OCI-LY7 (cell line): ENCODE measurements around the gene CALY. TPM values are rescaled to one million over a fixed set of nuclear protein-coding genes. Genes with fewer than 3 reads are reported as not detected.

Experiments
- BruUV-seq: library from RNA; stranded (reverse); fragments of 400-500 nt; replicated peaks from 2 replicates; lab custom pipeline; 2021; lab: Mats Ljungman, UMichigan
- CTCF ChIA-PET: fragments of 300-600 bp; sonication (Branson Sonifier 250); formaldehyde crosslinking; loops from one replicate; lab custom pipeline; 2022; ENCODE audit warnings: antibody characterized with exemption; ENCODE audit not compliant: unreplicated experiment; lab: Charles Lee
- POLR2A ChIA-PET: fragments of 300-600 bp; sonication (Branson Sonifier 250); formaldehyde crosslinking; loops from one replicate; lab custom pipeline; 2022; ENCODE audit warnings: antibody characterized with exemption; lab: Charles Lee
- DNase-seq: peaks from one replicate; pipeline ENCODE4 v3.0.0-alpha.2; 2015; ENCODE audit warnings: low spot score
- H2AFZ ChIP-seq: fragments of 200-600 bp; sonication (generic), shearing (Covaris generic); 2 replicates; pipeline ENCODE4 v1.6.1; 2014; ENCODE audit warnings: mild to moderate bottlenecking, antibody characterized with exemption, low read length, moderate library complexity
- H3K27ac ChIP-seq: fragments of 200-600 bp; sonication (generic); 2 replicates; pipeline ENCODE4 v1.5.1; 2014; ENCODE audit warnings: mixed run types, low read depth, mild to moderate bottlenecking, moderate library complexity, low read length, inconsistent platforms; ENCODE audit not compliant: poor library complexity, severe bottlenecking
- H3K36me3 ChIP-seq: fragments of 200-600 bp; sonication (generic); 2 replicates; pipeline ENCODE4 v1.6.1; 2014; ENCODE audit warnings: mild to moderate bottlenecking, antibody characterized with exemption, low read length, moderate library complexity, mixed read lengths; ENCODE audit not compliant: insufficient read depth
- H3K4me1 ChIP-seq: fragments of 200-600 bp; sonication (generic); 2 replicates; pipeline ENCODE4 v1.5.1; 2014; ENCODE audit warnings: mild to moderate bottlenecking, low read length; ENCODE audit not compliant: insufficient read depth, poor library complexity, severe bottlenecking
- H3K4me2 ChIP-seq: fragments of 200-600 bp; sonication (generic); 2 replicates; pipeline ENCODE4 v1.6.1; 2014; ENCODE audit warnings: mild to moderate bottlenecking, low read length
- H3K4me3 ChIP-seq: fragments of 200-600 bp; sonication (generic); 2 replicates; pipeline ENCODE4 v1.5.1; 2014; ENCODE audit warnings: mild to moderate bottlenecking, low read depth, low read length; ENCODE audit not compliant: poor library complexity, severe bottlenecking
- H3K79me2 ChIP-seq: fragments of 200-600 bp; sonication (generic); 2 replicates; pipeline ENCODE4 v1.6.1; 2016; ENCODE audit warnings: low read depth, mild to moderate bottlenecking, low read length, moderate library complexity, mixed read lengths; ENCODE audit not compliant: insufficient read depth
- H3K9me2 ChIP-seq: fragments of 200-600 bp; sonication (generic); 2 replicates; pipeline ENCODE4 v1.6.1; 2016; ENCODE audit warnings: mild to moderate bottlenecking, low read length, mixed read lengths; ENCODE audit not compliant: insufficient read depth
- H3K9me3 ChIP-seq: fragments of 200-600 bp; sonication (generic); 2 replicates; pipeline ENCODE4 v1.6.1; 2014; ENCODE audit warnings: mild to moderate bottlenecking, mixed run types, low read length, mixed read lengths
- H4K20me1 ChIP-seq: fragments of 200-600 bp; sonication (generic); 2 replicates; pipeline ENCODE4 v1.6.1; 2014; ENCODE audit warnings: mild to moderate bottlenecking, antibody characterized with exemption, low read length, moderate library complexity, mixed read lengths; ENCODE audit not compliant: insufficient read depth
- CTCF ChIP-seq: fragments of 200-600 bp; sonication (generic); conservative IDR thresholded peaks from 2 replicates; pipeline ENCODE4 v1.5.1; 2014; ENCODE audit warnings: mild to moderate bottlenecking, antibody characterized with exemption, low read length, moderate library complexity, mixed read lengths
- EZH2phosphoT487 ChIP-seq: fragments of 200-600 bp; sonication (generic); IDR thresholded peaks from 2 replicates; pipeline ENCODE4 v1.6.1; 2018; ENCODE audit warnings: low read depth, borderline replicate concordance, mild to moderate bottlenecking, mixed run types, antibody characterized with exemption, low read length, moderate library complexity, mixed read lengths
- intact Hi-C: fragments of 100-400 bp; cut with micrococcal nuclease; formaldehyde crosslinking; loops from one replicate; pipeline ENCODE4 v1.10.0; 2022; ENCODE audit not compliant: unreplicated experiment
- total RNA-seq, 2 experiments: library from RNA; depleted of rRNA in 1 of 2; stranded (reverse); fragments of >200 nt in 1 of 2; shearing (Covaris generic) in 1 of 2; gene quantifications; 2 replicates each; pipeline ENCODE4 v1.2.3, GENCODE V29; 2014 to 2022

The CALY gene
- total RNA-seq, 2 experiments from 2014 or later = not detected

- TSS peak; percentile 53 for BruUV-seq
- ChIA-PET POLR2A (no interaction called here), CTCF (interaction anchor here (0.5 to 0.9 kb wide), 2 partner anchors 15 to 45 kb away, joined by 3 read pairs; no protein-coding TSS in a partner anchor)
- Histone ChIP-seq H3K4me1 (peaks cover 16% of the 10 kb centered on the region), H4K20me1 (no peaks in the 10 kb centered on the region), H3K27ac (peak within 1 kb of the TSS; percentile 75), H3K36me3 (peaks cover 38% of the 10 kb centered on the region), H3K79me2 (peaks cover 33% of the 10 kb centered on the region), H3K9me3 (no peaks in the 10 kb centered on the region), H3K4me2 (peak within 1 kb of the TSS; percentile 88), H2AFZ (peak within 1 kb of the TSS; percentile 63), H3K4me3 (peak within 1 kb of the TSS; percentile 82), H3K9me2 (no peaks in the 10 kb centered on the region)
- DNase-seq = peak; percentile 91
- intact Hi-C loops = loop anchor here (2.0 to 5.0 kb wide), 3 partner anchors 16 to 84 kb away; partner anchors contain the start of gene MTG1
- no peak; the same call in 1 of the 2 replicates for TF ChIP-seq CTCF
- TF ChIP-seq EZH2phosphoT487 = no peak
Observed at GRCh38 chr10:133308421-133309099, 28.1 kb downstream of the CALY start, which contains the start of the genes TUBGCP2 and ZNF511. Gene TUBGCP2, minus strand, starts transcription at chr10:133308872. Its CDS starts 5,931 bp downstream, at chr10:133302941. Gene ZNF511, plus strand, starts transcription at chr10:133308914. Its CDS starts 30 bp downstream, at chr10:133308944.

GRCh38 chr10:133307776-133308420 lies 28.8 kb downstream of the CALY start:
- Histone ChIP-seq H3K4me3 (peak overlapping the region; percentile 82), H3K27ac (peak overlapping the region; percentile 75), H4K20me1 (no peaks in the 10 kb centered on the region), H3K4me1 (peaks cover 12% of the 10 kb centered on the region), H3K9me3 (no peaks in the 10 kb centered on the region), H3K4me2 (peak overlapping the region; percentile 88), H3K79me2 (peaks cover 33% of the 10 kb centered on the region), H3K9me2 (no peaks in the 10 kb centered on the region), H3K36me3 (peaks cover 32% of the 10 kb centered on the region), H2AFZ (peak overlapping the region; percentile 63)
- POLR2A ChIA-PET = no interaction called here
- BruUV-seq = no TSS peak
- TF ChIP-seq EZH2phosphoT487 = no peak
- peak; percentile 85 for TF ChIP-seq CTCF
- DNase-seq = peak; percentile 86
- intact Hi-C loops = loop anchor here (1.0 to 5.0 kb wide), 4 partner anchors 17 to 189 kb away; partner anchors contain the start of gene MTG1
- CTCF ChIA-PET = interaction anchor here (0.5 to 1.1 kb wide), 3 partner anchors 16 to 45 kb away, joined by 3 read pairs; no protein-coding TSS in a partner anchor
